ENCODE results near the gene HM13.
"Not testable (repeated sequence)": the region's sequence is repeated elsewhere in the genome, so short reads cannot be mapped to it uniquely, and the experiment has no call there.

HM13 gene

GRCh38 chr20:31568041-31568731 lies 53.9 kb downstream of the HM13 start:
- no peak for DNase-seq

GRCh38 chr20:31568773-31569162 lies 54.5 kb downstream of the HM13 start:
- no peak for DNase-seq

- DNase-seq: peak; percentile 37 to 64
Observed at GRCh38 chr20:31569163-31570020, 55.1 kb downstream of the HM13 start.

GRCh38 chr20:31570021-31570463 lies 55.8 kb downstream of the HM13 start:
- DNase-seq: no peak

GRCh38 chr20:31570735-31571617 lies 56.7 kb downstream of the HM13 start:
- no peak for DNase-seq

- peak; percentile 87 to 88 for DNase-seq
Observed at GRCh38 chr20:31572042-31572700, 57.9 kb downstream of the HM13 start.

- DNase-seq: peak; percentile 97 to 98
Observed at GRCh38 chr20:31572701-31573554, 58.7 kb downstream of the HM13 start.

- DNase-seq: no peak
Observed at GRCh38 chr20:31573555-31574321, 59.5 kb downstream of the HM13 start.

- not testable (repeated sequence) for DNase-seq
Observed at GRCh38 chr20:31574986-31575385, 60.7 kb downstream of the HM13 start.

- no peak for DNase-seq
Observed at GRCh38 chr20:31576751-31577150, 62.5 kb downstream of the HM13 start.

- DNase-seq: no peak
Observed at GRCh38 chr20:31577194-31577593, 63.0 kb downstream of the HM13 start.

GRCh38 chr20:31578448-31579138 lies 64.4 kb downstream of the HM13 start:
- DNase-seq: no peak

- DNase-seq: no peak
Observed at GRCh38 chr20:31579245-31579644, 65.0 kb downstream of the HM13 start.

- DNase-seq: not testable (repeated sequence)
Observed at GRCh38 chr20:31579941-31580651, 65.9 kb downstream of the HM13 start.

GRCh38 chr20:31580706-31581105 lies 66.5 kb downstream of the HM13 start:
- no peak for DNase-seq

- no peak for DNase-seq
Observed at GRCh38 chr20:31581391-31581790, 67.1 kb downstream of the HM13 start.

GRCh38 chr20:31587545-31588389 lies 73.5 kb downstream of the HM13 start:
- DNase-seq: peak; percentile 75 to 92

GRCh38 chr20:31590717-31591225 lies 76.5 kb downstream of the HM13 start:
- DNase-seq: no peak

All from NCI-H524 (cell line).